ENCODE measurements around the gene STAB1.

GRCh38 chr3:52473026-52473425 is 22.1 kb upstream of the STAB1 start:
- TF ChIP-seq CTCF (IDR thresholded peaks at IDR 0.05 in 4 of 5, conservative IDR thresholded peaks at IDR 0.05 in 1 of 5), result no peak
- no peak for TF ChIP-seq POLR2A (IDR thresholded peaks at IDR 0.05)

Data from gastrocnemius medialis (tissue), 4 donors.